ENCODE measurements around the gene SLC49A4.

Gene SLC49A4

DNA sequence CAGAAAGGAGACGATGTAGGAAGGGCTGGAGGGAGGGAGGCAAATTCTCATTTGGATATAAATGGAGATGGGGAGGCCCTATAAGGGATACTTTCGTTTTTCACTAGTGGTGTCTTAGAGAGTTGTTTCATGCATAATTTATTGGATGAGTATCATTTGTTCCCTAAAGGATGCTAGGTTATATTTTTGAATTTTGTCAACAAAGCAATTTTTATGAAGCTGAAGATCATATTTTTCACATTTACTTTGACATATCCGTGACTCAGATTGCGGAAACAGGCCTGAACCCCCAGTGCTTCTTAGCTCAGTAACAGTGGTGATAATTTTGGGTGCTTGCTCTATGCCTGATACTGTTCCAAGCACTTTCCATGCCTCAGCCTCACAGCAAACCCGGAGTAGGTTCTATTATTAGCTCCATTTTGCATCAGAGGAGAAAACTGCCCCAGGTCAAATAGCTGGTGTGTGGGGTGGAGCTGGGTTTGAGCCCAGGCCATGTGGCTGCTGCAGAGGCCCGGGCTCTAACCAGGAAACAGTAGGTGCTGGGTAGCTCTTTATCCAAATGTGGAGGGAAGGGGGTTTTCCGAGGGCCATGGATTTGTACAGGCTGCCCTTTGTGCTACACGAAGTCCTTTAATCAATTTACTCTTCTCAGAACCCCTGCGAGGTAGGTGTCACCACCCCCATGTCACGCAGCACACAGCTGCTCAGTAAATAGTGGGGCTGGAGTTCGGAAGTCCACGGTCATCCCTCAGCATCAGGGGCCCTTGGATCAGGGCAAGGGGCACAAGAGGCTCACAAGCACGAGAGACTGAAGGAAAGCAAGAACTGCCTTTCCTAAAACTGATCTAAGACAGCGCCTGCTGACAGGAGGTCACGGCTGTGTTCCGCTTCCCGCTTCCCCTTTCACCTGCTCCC lies 99.1 kb downstream of the SLC49A4 start:
- DNase-seq (ENCODE audit: low read depth), result no peak
- H3K4me3 ChIP-seq (ENCODE audit: low read depth, low read length), result no peak overlapping the region

DNA sequence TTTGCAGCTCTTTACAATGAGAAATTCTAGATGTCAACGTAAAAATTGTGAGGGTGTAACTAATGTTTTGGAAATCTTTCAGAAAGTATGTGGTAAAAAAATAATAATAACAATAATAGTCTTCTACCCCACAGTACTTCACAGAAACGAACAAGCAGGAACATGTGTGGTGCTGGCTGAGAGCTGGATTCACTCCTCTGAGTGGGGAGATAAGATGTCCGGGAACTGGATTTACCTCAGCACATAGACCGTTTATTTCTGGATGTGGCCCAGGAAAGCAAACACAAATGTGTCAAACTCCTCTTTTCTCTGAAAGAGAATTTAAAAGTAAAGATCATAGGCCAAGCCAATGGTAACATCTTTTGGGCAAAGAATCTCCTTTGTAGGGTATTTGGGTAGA lies 103.4 kb downstream of the SLC49A4 start:
- no peak for DNase-seq (ENCODE audit: low read depth)
- no peak overlapping the region for H3K4me3 ChIP-seq (ENCODE audit: low read depth, low read length)

DNA sequence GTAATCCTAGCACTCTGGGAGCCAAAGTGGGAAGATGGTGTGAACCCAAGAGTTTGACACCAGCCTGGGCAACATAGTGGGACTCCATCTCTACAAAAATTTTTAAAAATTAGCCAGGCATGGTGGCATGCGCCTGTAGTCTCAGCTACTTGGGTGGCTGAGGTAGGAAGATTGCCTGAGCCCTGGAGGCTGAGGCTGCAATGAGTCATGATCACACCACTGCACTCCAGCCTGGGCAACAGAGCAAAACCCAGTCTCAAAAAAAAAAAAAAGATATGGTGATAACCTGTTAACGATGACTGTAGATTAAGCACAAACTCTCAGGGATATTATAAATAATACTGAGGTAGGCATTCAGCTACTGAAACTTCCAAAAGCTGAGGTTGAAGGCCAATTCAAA lies 107.5 kb downstream of the SLC49A4 start:
- H3K4me3 ChIP-seq (ENCODE audit: low read depth, low read length), result no peak overlapping the region
- DNase-seq (ENCODE audit: low read depth), result no peak

DNA sequence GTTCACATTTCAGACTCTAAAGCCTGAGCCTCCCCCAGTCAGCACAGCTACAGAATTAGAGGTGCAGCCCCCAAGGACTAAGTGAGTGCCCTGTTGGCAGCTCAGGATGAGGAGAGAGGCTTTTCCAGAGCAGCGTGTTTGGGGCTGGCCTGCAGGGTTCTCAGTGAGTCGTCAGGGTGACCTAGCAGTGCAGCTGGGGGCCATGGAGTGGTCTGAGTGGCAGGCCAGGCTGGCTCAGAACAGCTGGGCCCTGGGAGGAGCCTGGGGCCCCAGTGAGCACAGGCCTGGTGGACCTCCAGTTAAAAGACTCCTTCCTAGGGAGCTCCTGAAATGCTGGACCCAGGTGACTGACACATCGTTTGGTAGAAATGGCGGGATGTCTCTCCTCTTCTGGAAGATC lies 108.3 kb downstream of the SLC49A4 start:
- no peak for DNase-seq (ENCODE audit: low read depth)
- H3K4me3 ChIP-seq (ENCODE audit: low read depth, low read length), result no peak overlapping the region

DNA sequence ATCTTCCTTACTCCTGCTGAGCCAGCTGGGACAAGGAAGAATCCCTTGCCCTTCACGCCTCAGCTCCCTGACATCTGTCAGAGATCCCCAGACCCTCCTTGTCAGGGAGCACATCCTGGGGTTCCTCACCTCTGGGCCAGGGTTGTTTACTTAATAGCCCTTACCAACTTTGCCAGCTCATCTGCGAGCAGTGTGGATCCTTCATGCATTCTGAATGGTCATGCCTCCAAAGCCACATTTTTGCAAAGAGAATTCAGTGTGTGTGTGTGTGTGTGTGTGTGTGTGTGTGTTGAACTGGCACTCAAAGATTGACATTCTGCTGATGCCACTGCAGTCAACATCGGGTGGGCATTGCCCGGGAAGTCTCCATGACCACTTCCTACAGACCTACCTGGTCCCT lies 112.6 kb downstream of the SLC49A4 start:
- DNase-seq (ENCODE audit: low read depth), result no peak
- H3K4me3 ChIP-seq (ENCODE audit: low read depth, low read length), result no peak overlapping the region

DNA sequence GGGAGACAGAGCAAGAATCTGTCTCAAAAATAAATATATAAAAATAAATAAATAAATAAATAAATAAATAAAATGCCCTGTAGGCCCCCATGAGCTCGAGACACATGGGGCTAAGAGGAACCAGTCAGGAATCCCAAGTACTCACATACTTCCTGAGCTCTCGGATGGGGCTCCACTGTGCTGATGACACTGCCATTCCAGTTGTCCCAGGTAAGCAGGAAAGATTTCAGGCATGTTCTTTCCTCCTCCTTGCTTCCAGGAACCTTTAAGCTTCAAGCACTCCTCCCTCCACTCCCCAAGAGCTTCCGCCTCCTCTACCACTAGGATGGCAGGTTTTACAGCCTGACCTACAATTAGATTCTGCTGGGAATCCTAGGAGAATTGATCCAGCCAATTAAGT lies 113.4 kb downstream of the SLC49A4 start:
- DNase-seq (ENCODE audit: low read depth), result no peak
- H3K4me3 ChIP-seq (ENCODE audit: low read depth, low read length), result no peak overlapping the region

DNA sequence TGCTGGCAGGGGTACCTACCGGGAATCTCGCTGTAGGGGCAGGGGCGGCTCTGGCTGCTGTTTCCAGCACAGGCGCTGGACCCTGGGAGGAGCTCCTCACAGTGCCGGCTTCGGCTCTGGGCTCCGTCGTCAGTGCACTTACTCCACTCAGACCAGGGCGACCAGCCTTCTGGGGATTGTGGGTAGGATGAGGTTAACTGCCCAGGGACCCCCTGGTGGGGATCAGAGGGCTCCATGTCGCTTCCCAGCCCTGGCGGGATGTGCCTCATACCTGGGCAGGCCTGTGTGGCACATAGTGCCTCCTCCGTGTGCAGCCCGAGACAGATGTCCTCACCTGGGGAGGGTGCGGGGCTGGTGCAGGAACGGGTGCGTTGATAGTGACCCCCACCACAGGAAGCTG lies 117.0 kb downstream of the SLC49A4 start:
- H3K4me3 ChIP-seq (ENCODE audit: low read depth, low read length), result no peak overlapping the region
- DNase-seq (ENCODE audit: low read depth), result no peak

DNA sequence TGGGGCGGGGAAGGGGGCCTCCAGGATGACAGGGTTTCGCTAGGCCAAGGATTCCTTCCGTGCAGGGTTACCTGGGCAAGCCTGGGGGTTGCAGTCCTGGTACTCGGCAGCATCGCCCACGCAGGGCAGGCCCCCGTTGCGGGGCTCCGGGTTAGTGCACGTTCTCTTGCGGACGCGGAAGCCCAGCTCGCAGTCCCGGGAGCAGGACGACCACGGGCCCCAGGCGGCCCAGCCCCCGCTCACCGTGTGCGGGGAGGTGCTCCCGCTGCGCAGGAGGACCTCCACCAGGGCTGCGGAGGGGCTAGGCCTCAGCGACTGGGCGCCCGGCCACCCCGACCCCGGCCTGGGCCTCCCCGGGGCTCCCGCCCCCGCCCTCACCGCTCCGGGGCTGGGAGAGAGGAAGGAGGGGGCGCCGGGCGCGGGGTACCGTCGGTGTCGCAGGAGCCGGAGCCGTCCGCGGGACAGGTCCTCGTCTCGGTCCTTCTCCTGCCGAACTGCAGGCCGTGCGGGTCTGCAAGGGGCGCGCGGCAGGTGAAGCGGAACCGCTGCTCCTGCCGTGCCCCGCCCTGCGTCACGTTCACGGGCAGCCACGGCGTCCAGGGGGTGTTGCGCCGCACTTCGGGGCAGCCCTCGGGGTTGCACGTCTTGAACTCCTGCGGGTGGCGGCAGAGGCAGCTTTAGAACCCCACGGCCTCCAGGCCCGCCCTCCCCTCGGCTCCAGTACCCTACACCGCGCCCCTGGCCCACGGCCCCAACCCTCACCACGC lies 118.1 kb downstream of the SLC49A4 start:
- no peak for DNase-seq (ENCODE audit: low read depth)
- no peak overlapping the region for H3K4me3 ChIP-seq (ENCODE audit: low read depth, low read length)

DNA sequence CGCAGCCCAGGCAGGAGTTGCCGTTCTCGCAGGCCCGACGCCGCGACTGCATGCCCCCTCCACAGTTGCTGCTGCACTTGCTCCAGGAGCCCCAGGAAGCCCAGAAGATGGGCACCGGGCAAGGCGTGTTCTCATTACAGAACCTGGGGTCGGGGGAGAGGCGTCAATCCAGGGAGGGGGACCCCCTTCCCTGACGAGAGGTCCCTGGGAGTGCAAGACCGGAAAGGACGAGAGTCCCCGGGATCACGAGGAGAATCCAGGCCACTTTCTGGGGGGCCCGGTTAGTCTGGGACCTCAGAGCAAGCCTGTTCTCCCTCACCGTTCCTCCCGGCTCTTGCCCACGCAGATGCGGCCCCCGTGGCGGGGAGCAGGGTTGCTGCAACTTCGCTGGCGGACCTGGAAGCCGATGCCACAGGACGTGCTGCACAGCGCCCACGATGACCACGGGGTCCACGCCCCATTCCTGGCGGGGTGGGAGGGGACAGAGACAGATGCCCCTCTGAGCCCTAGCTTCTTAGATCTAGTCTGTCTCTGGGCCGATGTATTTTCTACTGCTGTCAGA lies 118.8 kb downstream of the SLC49A4 start:
- no peak overlapping the region for H3K4me3 ChIP-seq (ENCODE audit: low read depth, low read length)
- DNase-seq (ENCODE audit: low read depth), result no peak

DNA sequence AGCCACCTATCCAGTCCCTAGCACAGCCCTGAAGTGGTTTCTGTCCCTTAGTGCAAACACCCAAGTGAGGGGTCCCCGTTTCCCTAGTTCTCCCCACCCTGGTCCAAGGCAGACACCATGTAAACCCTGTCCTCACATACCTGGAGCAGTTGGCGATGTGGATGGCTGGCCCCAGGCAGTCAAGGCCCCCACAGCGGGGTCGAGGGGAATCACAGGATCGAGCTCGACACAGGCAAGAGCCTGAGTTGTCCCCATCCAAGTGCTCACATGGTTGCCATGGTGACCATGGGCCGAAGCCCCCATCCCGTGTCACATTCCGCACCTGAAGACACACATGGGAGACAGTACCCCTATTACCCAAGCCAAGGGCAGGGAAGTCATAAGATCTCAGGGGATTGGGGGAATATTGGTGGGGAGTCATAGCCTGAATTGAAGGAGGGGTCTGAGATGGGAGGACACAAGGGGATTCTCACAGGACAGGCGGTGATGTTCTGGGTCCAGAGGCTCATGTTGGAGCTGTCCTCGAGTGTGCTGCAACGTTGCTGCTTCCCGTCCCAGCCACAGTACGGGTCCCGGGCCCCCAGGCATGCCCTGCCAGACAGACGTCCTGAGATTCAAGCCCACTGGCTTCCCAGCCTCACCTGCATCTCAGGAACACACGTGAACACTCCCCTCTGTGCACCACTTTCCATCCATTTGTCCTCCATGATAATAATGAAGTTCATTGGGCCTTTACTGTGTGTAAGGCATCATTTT lies 120.6 kb downstream of the SLC49A4 start:
- DNase-seq (ENCODE audit: low read depth), result no peak
- no peak overlapping the region for H3K4me3 ChIP-seq (ENCODE audit: low read depth, low read length)

DNA sequence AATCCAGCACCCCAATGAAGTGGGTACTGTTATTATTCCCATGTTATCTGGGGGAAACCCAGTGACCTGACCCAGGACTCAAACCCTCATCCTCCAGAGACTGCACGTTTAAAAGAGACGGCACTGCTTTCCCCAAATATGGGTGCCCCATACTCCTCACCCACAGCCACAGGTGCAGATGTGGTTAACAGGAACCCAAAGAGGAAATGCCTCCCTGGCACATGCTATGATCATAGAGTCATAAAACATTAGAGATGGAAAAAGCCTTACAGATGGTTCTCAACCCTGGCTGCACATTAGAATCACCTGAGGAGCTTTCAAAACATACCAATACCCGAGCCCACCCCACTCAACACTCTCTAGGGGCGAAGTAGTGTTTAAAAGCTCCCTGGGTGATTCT lies 121.2 kb downstream of the SLC49A4 start:
- H3K4me3 ChIP-seq (ENCODE audit: low read depth, low read length), result no peak overlapping the region
- no peak for DNase-seq (ENCODE audit: low read depth)

DNA sequence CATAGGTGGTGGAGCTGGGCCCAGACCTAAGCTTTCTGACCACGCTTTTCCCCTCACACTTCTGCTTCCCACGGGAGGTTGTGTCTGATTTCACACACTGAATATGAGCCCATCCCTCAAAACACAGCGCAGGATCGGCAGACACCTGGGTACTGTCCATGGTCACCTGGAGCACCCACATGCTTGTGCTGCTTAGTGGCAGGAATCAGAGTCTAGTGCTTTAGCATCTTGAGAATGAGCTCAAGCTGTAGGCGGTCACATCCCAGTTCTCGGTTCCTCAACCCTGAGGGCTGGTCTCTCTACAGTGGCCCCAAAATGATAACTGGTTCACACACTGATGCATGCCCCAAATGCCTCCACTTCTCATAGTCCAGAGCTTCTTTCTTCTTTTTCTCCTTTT lies 121.7 kb downstream of the SLC49A4 start:
- DNase-seq (ENCODE audit: low read depth), result no peak
- no peak overlapping the region for H3K4me3 ChIP-seq (ENCODE audit: low read depth, low read length)

DNA sequence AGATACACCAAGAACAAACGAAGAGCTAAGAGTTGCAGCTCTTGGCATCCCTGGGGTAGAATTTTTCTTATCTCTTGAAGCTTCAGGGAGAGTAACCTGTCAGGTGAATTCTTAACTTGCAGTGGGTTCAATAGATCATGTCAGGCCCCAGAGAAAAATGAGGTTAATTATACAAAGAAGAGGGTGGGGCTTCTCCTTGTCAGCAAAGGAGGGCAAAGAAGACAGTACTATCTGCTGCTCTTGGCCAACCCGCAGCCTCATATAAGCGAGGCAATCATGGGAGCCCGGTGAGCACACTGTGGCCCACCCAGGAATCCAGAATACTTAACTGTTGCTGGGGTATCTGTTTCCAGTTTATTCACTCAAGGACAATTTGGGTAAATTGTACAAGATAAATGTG lies 122.5 kb downstream of the SLC49A4 start:
- no peak for DNase-seq (ENCODE audit: low read depth)
- H3K4me3 ChIP-seq (ENCODE audit: low read depth, low read length), result no peak overlapping the region

DNA sequence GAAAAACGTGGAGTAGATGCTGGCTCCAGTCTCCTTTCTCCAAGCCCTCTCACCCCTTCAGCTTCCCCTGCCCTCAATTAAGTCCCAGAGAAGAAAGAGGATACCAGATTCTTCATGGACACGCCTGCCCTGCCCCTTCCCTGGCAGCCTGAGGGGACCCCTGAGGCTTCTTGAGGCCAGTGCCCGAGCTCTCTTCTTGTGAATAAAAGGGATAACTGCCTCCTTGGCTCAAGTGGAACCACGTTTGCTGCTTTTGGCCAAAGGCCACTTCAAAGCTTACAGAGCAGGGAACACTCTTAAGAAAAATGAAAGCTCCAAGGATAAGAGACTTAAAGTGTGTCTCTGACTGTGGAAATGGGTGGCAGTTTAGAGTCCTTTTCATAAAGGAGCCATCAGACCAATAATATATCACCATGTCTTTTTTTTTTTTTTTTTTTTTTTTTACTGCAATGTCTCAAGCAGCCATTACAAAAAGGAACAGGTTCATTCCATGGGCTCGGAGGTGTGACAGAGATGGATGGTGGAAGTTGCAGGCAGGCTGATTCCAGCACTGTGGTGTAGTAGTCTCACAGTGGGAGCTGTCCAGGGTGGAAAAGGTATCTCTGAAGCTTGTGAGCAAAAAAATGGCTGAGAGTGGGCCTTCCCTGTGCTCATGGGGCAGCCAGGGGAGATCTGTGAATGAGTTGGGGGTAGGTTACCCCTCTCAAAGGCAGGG lies 123.9 kb downstream of the SLC49A4 start:
- no peak for DNase-seq (ENCODE audit: low read depth)
- no peak overlapping the region for H3K4me3 ChIP-seq (ENCODE audit: low read depth, low read length)

DNA sequence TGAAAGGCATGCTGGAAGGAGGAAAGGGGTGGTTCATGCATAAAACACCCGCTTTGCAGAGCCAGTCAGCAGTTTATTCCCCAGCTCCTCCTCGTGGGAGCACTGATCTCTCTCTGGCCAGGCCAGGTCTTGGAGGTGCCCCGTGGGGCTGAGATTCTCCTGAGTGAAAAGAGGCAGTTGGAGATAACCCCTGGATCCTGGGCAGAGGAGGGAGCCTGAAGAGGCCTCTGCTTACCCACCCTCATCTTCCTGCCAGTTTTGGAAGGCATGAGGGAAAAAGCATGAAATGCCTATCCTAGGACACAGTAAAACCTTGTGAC lies 124.4 kb downstream of the SLC49A4 start:
- no peak overlapping the region for H3K4me3 ChIP-seq (ENCODE audit: low read depth, low read length)
- DNase-seq (ENCODE audit: low read depth), result no peak

DNA sequence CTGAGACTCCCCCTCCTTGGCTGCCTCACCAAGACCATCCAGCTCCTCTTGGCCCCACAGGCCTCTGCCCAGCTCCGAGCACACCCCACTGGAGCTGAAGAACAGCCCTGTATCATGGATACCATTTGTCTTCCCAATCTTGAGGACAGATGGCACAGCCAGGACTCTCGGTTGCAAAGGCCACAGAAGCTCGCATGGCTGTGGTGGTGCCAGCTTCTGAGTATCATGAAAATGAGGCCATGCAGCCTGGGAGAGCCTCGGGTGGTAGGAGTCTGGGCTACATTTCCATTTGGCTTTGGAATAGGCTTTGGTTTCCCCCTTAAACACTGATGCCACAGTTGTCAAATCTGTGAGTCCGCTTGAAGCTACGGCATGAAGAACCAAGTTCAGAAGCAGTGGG lies 126.1 kb downstream of the SLC49A4 start:
- no peak for DNase-seq (ENCODE audit: low read depth)
- H3K4me3 ChIP-seq (ENCODE audit: low read depth, low read length), result no peak overlapping the region

DNA sequence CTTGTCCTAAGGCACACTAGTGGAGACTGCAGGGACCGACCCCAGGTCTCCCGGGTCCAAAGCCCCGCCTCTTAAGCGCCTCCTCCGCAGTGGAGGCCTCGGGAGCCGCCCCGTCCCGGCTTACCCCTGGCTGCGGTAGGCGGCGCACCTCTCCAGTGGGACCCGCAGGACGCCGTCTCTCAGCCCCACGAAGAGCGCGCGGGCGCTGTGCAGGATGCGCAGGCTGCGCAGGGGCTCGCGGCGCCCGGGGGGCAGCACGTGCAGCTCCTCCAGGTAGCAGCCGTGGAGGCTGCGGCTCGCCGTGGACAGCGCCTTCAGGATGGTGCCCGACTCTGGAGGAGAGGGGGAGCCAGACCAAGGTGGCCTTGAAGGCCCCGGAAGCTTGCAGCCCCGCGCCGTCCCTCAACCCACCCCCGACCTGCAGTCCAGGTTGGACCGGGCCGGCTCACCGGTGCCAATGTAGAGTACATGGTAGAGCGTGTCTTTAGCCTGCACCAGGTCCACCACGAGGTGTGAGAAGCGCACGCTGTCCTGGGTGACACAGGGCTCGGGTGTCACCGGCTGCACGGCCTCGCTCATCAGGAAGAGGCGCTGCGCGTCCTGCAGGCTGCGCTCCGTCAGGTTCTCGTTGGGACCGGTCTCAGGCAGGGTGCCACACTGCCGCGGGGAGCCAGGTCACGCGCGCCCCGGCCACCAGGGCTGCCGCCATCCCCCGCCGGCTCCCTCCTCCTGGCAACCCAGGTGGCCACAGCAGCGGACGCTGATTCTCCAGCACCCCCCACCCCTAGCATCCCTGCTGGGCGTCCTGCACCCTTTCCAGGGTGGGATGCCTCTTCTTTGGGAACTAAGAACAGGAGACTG lies 127.2 kb downstream of the SLC49A4 start:
- no peak overlapping the region for H3K4me3 ChIP-seq (ENCODE audit: low read depth, low read length)
- no peak for DNase-seq (ENCODE audit: low read depth)

DNA sequence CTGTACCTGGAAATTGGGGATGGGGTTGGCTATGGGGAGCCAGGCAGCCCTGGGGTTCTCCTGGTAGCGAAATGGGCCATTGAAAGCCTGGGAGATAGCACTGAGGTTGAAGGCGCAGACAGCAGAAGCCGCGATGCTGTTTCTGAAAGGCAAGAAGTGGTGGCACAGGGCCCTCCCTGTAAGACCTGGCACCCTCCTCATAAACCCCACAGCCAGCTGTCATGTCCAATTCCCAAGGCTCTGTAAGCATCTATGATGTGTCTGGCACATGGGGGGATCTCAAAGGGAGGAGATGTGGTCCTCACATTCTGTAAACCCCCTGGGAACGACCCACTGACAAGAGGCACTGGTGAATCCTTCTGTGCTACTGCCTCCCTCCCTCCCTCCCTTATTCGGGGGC lies 128.7 kb downstream of the SLC49A4 start:
- no peak overlapping the region for H3K4me3 ChIP-seq (ENCODE audit: low read depth, low read length)
- no peak for DNase-seq (ENCODE audit: low read depth)

DNA sequence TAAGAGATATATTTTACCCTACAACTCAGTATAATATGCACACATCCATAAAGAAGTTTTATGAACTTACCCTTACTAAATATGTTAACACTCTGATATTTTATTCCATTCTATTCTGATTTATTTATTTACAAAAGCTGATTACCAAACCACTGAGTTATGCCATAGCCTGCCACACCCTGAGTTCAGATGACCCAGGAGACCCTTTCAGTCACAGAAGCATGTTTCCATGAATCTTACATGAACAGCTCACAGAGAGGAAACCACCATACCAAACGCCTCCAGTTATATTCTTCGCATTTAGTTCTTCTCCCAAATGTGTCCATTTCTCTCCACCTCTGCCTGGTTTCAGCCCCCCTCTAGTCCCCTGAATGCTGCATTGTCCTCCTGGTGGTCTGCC lies 129.2 kb downstream of the SLC49A4 start:
- H3K4me3 ChIP-seq (ENCODE audit: low read depth, low read length), result no peak overlapping the region
- DNase-seq (ENCODE audit: low read depth), result no peak
